IPS-18c (cell line): Measurements from ENCODE around the gene NOXO1.

ENCODE experiments used
- H3K4me3 ChIP-seq: 2 replicates; pipeline ENCODE4 v1.7.0; 2013; ENCODE audit warnings: low read depth, mild to moderate bottlenecking, low read length, moderate library complexity; ENCODE audit not compliant: insufficient read depth
- H3K9me3 ChIP-seq: one replicate; pipeline ENCODE4 v1.6.1; 2013; ENCODE audit warnings: mild to moderate bottlenecking, low read length, moderate library complexity; ENCODE audit not compliant: control insufficient read depth, insufficient read depth

The NOXO1 gene

GRCh38 chr16:1987198-1987597, 5.9 kb upstream of the NOXO1 start:
- Histone ChIP-seq H3K9me3 (no peaks in the 10 kb centered on the region), H3K4me3 (no peak overlapping the region)

DNA sequence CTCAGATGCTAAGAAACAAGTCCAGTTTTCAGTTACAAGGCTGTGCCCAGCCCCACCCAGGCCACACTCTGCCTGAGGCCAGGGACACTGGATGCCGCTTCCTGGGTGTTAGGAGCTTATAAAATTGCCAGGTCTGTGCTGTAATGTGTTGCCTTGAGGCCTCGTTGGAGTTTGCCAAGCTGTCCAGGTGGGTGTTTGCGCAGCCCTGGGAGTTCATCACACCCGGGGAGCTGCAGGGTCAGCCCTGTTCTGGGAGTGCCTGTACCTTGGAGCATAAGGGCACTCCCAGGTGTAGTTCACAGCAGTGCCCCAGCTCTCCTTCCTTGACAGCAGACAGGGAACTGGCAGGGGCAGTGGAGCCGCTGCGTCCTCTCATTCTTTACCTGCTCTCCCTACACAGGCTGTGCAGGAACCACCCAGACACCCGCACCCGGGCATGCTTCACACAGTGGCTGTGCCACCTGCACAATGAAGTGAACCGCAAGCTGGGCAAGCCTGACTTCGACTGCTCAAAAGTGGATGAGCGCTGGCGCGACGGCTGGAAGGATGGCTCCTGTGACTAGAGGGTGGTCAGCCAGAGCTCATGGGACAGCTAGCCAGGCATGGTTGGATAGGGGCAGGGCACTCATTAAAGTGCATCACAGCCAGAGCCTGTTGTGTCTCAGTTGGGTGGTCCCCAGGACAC, 4.3 kb upstream of the NOXO1 start:
- H3K9me3 ChIP-seq, result no peaks in the 10 kb centered on the region
- H3K4me3 ChIP-seq, result peak overlapping the region; percentile 89; the same call in 1 of the 2 replicates

- Histone ChIP-seq H3K4me3 (peak overlapping the region; percentile 89), H3K9me3 (peaks cover 2% of the 10 kb centered on the region)
Observed at GRCh38 chr16:1984347-1985225, 3.3 kb upstream of the NOXO1 start.

DNA sequence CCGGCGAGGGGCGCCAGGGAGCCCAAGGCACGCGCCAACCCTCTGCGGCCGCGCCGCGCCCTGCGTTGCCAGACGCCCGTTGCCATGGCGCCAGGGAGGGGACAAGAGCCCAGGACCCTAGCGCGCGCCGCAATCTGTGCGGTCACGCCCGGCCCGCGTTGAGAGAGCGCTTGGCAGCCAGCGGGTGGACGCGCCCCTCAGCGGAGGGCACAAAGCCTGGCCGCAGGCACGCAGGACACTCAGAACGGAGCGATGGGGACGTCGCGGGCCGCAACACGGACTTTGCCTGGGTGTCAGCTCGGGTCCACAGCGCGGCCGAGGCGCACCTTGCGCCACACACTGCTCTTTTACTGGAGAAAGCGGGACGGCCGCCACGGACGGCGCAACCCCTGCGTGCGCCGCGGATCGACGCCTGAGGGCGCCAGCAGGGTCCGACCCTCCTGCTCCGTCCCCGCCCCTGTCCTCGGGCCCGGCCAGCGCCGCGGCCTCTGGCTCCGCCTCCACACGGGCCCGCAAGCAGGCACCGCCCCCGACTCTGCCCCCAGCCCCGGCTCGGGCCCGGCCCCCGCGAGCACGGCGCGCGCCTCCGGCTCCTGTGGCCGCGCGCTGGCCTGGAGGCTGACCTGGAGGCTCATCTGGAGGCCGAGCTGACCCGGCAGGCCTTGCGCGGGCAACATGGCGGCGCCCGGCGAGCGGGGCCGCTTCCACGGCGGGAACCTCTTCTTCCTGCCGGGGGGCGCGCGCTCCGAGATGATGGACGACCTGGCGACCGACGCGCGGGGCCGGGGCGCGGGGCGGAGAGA, 2.5 kb upstream of the NOXO1 start, which contains the start of gene GFER:
TSS of gene GFER (plus strand) at position 650 of the 803 bp plus-strand sequence. CDS start at position 676, 26 bp downstream.
- Histone ChIP-seq H3K4me3 (peak within 1 kb of the TSS; percentile 89), H3K9me3 (peaks cover 3% of the 10 kb centered on the region)

GRCh38 chr16:1982991-1983543, 1.8 kb upstream of the NOXO1 start:
- Histone ChIP-seq H3K9me3 (peaks cover 3% of the 10 kb centered on the region), H3K4me3 (peak overlapping the region; percentile 89)

DNA sequence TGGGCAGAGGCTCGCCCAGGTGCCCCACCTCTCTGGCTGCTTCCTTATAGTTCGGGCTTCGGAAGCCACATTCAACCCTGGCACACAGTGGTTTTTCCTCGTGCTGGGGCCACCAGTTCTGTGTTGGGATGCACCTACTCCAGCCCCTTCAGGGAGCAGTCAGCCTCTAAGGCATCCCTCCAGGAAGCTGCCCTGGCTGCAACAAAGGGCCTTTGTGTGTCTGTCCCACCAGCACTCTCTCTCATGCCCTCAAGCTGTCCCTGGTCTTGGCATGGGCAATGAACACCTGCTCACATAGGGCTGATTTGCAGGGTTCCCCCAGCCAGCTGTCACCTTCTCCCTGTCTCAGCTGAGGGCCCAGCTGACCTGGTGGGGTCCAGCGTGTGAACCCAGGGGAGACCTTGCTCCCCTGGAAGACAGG, 754 bp upstream of the NOXO1 start:
- peaks cover 3% of the 10 kb centered on the region for H3K9me3 ChIP-seq
- no peak overlapping the region for H3K4me3 ChIP-seq

- H3K9me3 ChIP-seq, result peaks cover 3% of the 10 kb centered on the region
- peak overlapping the region; percentile 9 for H3K4me3 ChIP-seq
Observed at GRCh38 chr16:1980770-1981087, 540 bp downstream of the NOXO1 start.

DNA sequence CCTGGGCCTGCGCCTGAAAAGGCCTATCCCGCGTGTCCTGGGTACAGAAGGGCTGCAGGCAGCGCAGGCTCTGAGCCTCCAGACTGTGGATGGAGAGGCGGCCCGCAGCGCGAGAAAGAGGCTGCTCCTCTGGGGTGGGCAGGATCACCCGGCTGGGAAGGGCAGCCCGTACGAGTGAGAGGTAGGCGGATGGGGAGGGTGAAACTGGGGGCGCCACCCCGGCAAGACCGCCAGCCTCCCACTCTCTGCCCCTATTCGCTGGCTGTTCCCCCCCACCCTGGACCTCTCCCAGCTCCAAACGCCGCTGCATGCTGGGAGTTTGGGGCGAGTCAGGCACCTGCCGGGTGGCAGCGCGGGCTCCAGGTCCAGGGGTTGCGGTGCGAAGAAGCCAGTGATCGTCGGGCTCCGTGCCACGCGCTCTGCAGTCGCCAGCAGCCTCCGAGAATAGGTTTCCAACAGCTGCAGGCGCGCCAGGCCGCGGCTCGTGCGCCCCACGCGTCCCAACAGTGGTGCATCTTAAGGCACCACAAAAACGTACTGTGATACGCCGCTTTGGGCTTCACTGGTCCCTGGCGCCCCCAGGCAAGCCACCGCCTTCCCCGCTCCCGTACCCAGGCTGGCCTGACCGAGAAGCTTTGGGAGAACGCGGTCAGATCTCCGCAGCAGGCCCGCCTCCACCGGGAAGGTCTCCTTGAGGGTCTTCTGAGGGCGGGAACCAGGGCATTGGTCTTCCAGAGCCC, 1.1 kb downstream of the NOXO1 start:
- H3K4me3 ChIP-seq, result peak overlapping the region; percentile 43; the same call in 1 of the 2 replicates
- peaks cover 3% of the 10 kb centered on the region for H3K9me3 ChIP-seq

- peaks cover 3% of the 10 kb centered on the region for H3K9me3 ChIP-seq
- peak overlapping the region; percentile 43 for H3K4me3 ChIP-seq
Observed at GRCh38 chr16:1979271-1980029, 1.8 kb downstream of the NOXO1 start.

DNA sequence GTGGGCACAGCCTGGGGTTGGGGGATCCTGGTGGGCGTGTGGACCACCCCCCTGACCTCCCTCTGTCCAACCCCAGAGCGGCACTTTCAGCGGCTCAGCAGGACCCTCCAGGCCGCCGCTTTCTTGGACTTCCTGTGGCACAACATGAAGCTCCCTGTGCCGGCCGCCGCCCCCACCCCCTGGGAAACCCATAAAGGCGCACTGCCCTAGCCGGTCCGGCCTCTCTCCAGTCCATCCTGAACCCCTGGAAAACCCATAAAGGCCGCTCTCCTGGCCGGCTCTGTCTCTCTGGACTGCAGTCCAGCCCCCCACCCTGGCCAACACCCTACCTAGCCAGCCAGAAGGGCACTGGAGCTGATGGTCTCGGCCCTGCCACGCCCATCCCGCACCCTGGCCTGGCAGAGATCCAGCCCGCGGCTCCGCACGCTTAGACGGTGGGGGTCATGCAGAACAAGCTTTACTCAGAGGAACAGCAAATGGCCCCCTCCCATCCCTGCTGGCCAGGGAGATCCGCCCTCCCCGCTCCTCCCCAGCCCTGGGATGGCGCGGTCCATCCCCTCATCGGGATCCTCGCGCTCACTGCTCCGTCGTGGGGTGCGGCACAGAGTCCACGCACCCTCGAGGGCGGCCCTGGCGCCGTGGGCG, 2.7 kb downstream of the NOXO1 start:
- peak overlapping the region; percentile 43 for H3K4me3 ChIP-seq
- H3K9me3 ChIP-seq, result peaks cover 3% of the 10 kb centered on the region

DNA sequence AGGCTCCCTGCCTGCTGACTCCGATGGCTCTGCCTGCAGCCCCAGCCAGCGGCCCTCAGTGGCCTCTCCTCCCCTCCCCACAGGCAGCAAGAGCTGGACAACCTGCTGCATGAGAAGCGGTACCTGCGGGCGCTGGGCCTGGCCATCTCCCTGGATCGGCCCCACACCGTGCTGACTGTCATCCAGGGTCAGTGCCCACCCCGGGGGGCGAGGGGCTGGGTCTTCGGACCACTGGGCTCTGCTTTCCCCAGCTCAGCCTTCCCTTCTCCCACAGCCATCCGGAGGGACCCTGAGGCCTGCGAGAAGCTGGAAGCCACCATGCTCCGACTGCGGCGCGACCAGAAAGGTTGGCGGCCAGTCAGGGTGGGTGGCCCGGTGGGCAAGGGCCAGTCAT, 3.4 kb downstream of the NOXO1 start:
- Histone ChIP-seq H3K4me3 (no peak overlapping the region), H3K9me3 (peaks cover 3% of the 10 kb centered on the region)

- no peak overlapping the region for H3K4me3 ChIP-seq
- H3K9me3 ChIP-seq, result peaks cover 3% of the 10 kb centered on the region
Observed at GRCh38 chr16:1976951-1977874, 4.1 kb downstream of the NOXO1 start.

- H3K9me3 ChIP-seq, result peaks cover 3% of the 10 kb centered on the region
- H3K4me3 ChIP-seq, result no peak overlapping the region
Observed at GRCh38 chr16:1976216-1976520, 5.1 kb downstream of the NOXO1 start.

GRCh38 chr16:1975432-1976215, 5.6 kb downstream of the NOXO1 start:
- Histone ChIP-seq H3K4me3 (no peak overlapping the region), H3K9me3 (peaks cover 3% of the 10 kb centered on the region)
